Measurements from ENCODE around the gene GRM7. TPM values are rescaled to one million over a fixed set of nuclear protein-coding genes. Genes with fewer than 3 reads are reported as not detected.

The GRM7 gene
- total and polyA plus RNA-seq, 2 donors (not counting 1 experiment from before 2014, with no cell fraction given) = not detected

DNA sequence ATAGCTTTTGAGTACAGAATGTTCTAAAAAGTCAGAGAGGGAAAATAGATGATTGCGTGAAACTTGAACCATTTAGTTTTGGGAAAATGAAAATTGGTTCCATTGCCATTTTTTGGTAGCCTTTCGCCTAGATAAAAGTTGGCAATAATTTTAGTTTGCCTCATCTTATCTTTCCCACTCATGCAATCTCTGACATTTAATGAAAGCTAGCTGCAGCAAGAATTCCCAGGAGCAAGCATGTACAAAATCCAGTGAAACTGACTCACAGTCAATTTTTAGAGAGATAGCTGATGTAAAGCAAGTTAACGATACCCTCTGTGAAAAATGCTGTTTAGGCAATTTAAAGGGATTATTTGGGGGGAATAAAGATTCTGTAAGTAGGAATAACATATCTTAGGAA, 797.4 kb downstream of the GRM7 start:
- no peaks in the 10 kb centered on the region for H3K9me3 ChIP-seq (ENCODE audit: control insufficient read depth, insufficient read depth, low read depth, low read length)
- H3K27ac ChIP-seq (ENCODE audit: insufficient read depth, low read length) = no peak overlapping the region
- no peak overlapping the region for H3K4me3 ChIP-seq (replicated peaks in 1 of 4; ENCODE audit: control extremely low read depth in 1 of 4, insufficient read depth in 1 of 4, low read depth in 3 of 4, low read length in 4 of 4)
- no peaks in the 10 kb centered on the region for H3K27me3 ChIP-seq (ENCODE audit: control insufficient read depth, insufficient read depth, low read length)
- H2AFZ ChIP-seq (ENCODE audit: low read length) = no peak overlapping the region
- no peaks in the 10 kb centered on the region for H4K20me1 ChIP-seq (ENCODE audit: control insufficient read depth, extremely low read depth, insufficient read depth, low read length)
- TF ChIP-seq, protein P1, sequence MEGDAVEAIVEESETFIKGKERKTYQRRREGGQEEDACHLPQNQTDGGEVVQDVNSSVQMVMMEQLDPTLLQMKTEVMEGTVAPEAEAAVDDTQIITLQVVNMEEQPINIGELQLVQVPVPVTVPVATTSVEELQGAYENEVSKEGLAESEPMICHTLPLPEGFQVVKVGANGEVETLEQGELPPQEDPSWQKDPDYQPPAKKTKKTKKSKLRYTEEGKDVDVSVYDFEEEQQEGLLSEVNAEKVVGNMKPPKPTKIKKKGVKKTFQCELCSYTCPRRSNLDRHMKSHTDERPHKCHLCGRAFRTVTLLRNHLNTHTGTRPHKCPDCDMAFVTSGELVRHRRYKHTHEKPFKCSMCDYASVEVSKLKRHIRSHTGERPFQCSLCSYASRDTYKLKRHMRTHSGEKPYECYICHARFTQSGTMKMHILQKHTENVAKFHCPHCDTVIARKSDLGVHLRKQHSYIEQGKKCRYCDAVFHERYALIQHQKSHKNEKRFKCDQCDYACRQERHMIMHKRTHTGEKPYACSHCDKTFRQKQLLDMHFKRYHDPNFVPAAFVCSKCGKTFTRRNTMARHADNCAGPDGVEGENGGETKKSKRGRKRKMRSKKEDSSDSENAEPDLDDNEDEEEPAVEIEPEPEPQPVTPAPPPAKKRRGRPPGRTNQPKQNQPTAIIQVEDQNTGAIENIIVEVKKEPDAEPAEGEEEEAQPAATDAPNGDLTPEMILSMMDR (conservative IDR thresholded peaks at IDR 0.05 in 1 of 2, IDR thresholded peaks at IDR 0.05 in 1 of 2; ENCODE audit: low read depth in 1 of 2, low read length in 2 of 2) = no peak
- TF ChIP-seq EZH2 (IDR thresholded peaks at IDR 0.05; ENCODE audit: low read length, missing control alignments) = no peak
- H3K79me2 ChIP-seq (ENCODE audit: control insufficient read depth, insufficient read depth, low read length) = no peaks in the 10 kb centered on the region
- H3K9ac ChIP-seq (ENCODE audit: insufficient read depth, low read length) = no peak overlapping the region
- DNase-seq (ENCODE audit: low read depth in 2 of 2) = peak in 1 of 2 donors; percentile 27
- H3K36me3 ChIP-seq (ENCODE audit: control insufficient read depth, insufficient read depth, low read length) = no peaks in the 10 kb centered on the region
- no peak overlapping the region for H3K4me2 ChIP-seq (ENCODE audit: extremely low read depth, insufficient read depth, low read length)
- no peaks in the 10 kb centered on the region for H3K4me1 ChIP-seq (ENCODE audit: control insufficient read depth, extremely low read depth, insufficient read depth, low read length)

DNA sequence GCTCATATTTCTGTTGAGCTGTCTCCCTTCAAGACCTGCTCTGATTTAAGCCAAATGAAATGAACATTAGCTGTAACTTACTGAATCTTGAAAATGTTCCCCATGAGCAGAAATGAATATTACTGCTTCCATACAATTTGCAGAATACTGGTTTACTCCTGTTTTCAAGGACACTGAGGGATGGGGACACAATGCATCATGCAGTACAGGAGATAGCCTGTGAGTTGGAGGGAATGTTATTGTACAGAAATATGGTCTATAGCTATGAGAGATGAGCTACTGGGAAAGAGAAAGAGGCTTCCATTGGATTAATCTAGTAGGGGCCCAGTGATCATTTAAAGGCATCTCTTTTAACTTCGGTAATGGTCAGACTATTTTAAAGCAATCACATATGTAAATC, 798.2 kb downstream of the GRM7 start:
- no peak overlapping the region for H3K4me3 ChIP-seq (replicated peaks in 1 of 4; ENCODE audit: control extremely low read depth in 1 of 4, insufficient read depth in 1 of 4, low read depth in 3 of 4, low read length in 4 of 4)
- no peaks in the 10 kb centered on the region for H4K20me1 ChIP-seq (ENCODE audit: control insufficient read depth, extremely low read depth, insufficient read depth, low read length)
- H3K9me3 ChIP-seq (ENCODE audit: control insufficient read depth, insufficient read depth, low read depth, low read length) = no peaks in the 10 kb centered on the region
- no peak for TF ChIP-seq EZH2 (IDR thresholded peaks at IDR 0.05; ENCODE audit: low read length, missing control alignments)
- TF ChIP-seq, protein P1 (conservative IDR thresholded peaks at IDR 0.05 in 1 of 2, IDR thresholded peaks at IDR 0.05 in 1 of 2; ENCODE audit: low read depth in 1 of 2, low read length in 2 of 2) = no peak
- H3K4me2 ChIP-seq (ENCODE audit: extremely low read depth, insufficient read depth, low read length) = no peak overlapping the region
- H3K36me3 ChIP-seq (ENCODE audit: control insufficient read depth, insufficient read depth, low read length) = no peaks in the 10 kb centered on the region
- H3K9ac ChIP-seq (ENCODE audit: insufficient read depth, low read length) = no peak overlapping the region
- H3K27me3 ChIP-seq (ENCODE audit: control insufficient read depth, insufficient read depth, low read length) = no peaks in the 10 kb centered on the region
- no peaks in the 10 kb centered on the region for H3K4me1 ChIP-seq (ENCODE audit: control insufficient read depth, extremely low read depth, insufficient read depth, low read length)
- DNase-seq (ENCODE audit: low read depth in 2 of 2) = no peak
- no peak overlapping the region for H2AFZ ChIP-seq (ENCODE audit: low read length)
- no peak overlapping the region for H3K27ac ChIP-seq (ENCODE audit: insufficient read depth, low read length)
- H3K79me2 ChIP-seq (ENCODE audit: control insufficient read depth, insufficient read depth, low read length) = no peaks in the 10 kb centered on the region

DNA sequence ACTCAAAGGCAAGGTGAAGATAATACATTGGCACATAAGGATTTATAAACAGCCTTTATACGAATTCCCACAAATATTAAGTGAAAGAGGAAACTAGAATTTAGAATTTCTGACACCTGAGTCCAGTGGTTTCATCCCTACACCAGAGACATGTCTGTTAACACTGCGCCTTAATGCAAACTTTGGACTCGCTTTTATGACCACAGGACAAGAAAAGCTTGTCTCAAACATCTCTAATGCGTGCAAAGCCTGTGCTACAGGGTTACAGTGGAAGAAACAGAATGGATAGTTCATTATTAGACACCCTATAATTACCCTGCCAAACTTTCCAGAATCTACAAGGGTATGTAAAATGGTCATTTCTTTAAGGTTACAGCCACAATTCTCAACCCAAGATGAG, 802.9 kb downstream of the GRM7 start:
- Histone ChIP-seq H3K4me1 (ENCODE audit: control insufficient read depth, extremely low read depth, insufficient read depth, low read length) (no peaks in the 10 kb centered on the region), H3K9me3 (ENCODE audit: control insufficient read depth, insufficient read depth, low read depth, low read length) (no peaks in the 10 kb centered on the region), H3K79me2 (ENCODE audit: control insufficient read depth, insufficient read depth, low read length) (no peaks in the 10 kb centered on the region), H3K4me2 (ENCODE audit: extremely low read depth, insufficient read depth, low read length) (no peak overlapping the region), H2AFZ (ENCODE audit: low read length) (no peak overlapping the region), H3K27ac (ENCODE audit: insufficient read depth, low read length) (no peak overlapping the region), H3K4me3 (replicated peaks in 1 of 4; ENCODE audit: control extremely low read depth in 1 of 4, insufficient read depth in 1 of 4, low read depth in 3 of 4, low read length in 4 of 4) (no peak overlapping the region), H3K27me3 (ENCODE audit: control insufficient read depth, insufficient read depth, low read length) (no peaks in the 10 kb centered on the region), H4K20me1 (ENCODE audit: control insufficient read depth, extremely low read depth, insufficient read depth, low read length) (no peaks in the 10 kb centered on the region), H3K36me3 (ENCODE audit: control insufficient read depth, insufficient read depth, low read length) (no peaks in the 10 kb centered on the region), H3K9ac (ENCODE audit: insufficient read depth, low read length) (no peak overlapping the region)
- DNase-seq (ENCODE audit: low read depth in 2 of 2) = no peak
- TF ChIP-seq EZH2 (IDR thresholded peaks at IDR 0.05; ENCODE audit: low read length, missing control alignments) = no peak
- TF ChIP-seq, protein P1 (conservative IDR thresholded peaks at IDR 0.05 in 1 of 2, IDR thresholded peaks at IDR 0.05 in 1 of 2; ENCODE audit: low read depth in 1 of 2, low read length in 2 of 2) = no peak
